GM21737 (cell line): Measurements from ENCODE around the gene GALR3.
"Not testable (repeated sequence)": the region's sequence is repeated elsewhere in the genome, so short reads cannot be mapped to it uniquely, and the experiment has no call there.

Experiments used
- ATAC-seq: cut with Tn5 transposase; IDR thresholded peaks from one replicate; pipeline ENCODE4 v1.9.1; 2021; ENCODE audit warnings: mild to moderate bottlenecking, moderate library complexity; ENCODE audit not compliant: unreplicated experiment

GALR3 gene

GRCh38 chr22:37823134-37823985, at the start of gene GALR3:
Gene GALR3, plus strand, starts transcription at chr22:37823382. Its CDS starts 25 bp downstream, at chr22:37823407.
- ATAC-seq: no peak

- no peak for ATAC-seq
Measured at GRCh38 chr22:37774728-37775127, 48.5 kb upstream of the GALR3 start.

GRCh38 chr22:37775785-37776638, 47.2 kb upstream of the GALR3 start:
- ATAC-seq: no peak

GRCh38 chr22:37776639-37777005, 46.6 kb upstream of the GALR3 start:
- ATAC-seq: no peak

GRCh38 chr22:37777122-37777687, 46.0 kb upstream of the GALR3 start:
- ATAC-seq: no peak

- ATAC-seq: no peak
Measured at GRCh38 chr22:37778370-37779009, 44.7 kb upstream of the GALR3 start.

GRCh38 chr22:37781434-37782059, 41.6 kb upstream of the GALR3 start:
- no peak for ATAC-seq

- ATAC-seq: no peak
Measured at GRCh38 chr22:37782340-37783168, 40.6 kb upstream of the GALR3 start.

GRCh38 chr22:37784829-37785495, 38.2 kb upstream of the GALR3 start:
- ATAC-seq: no peak

- no peak for ATAC-seq
Measured at GRCh38 chr22:37790234-37790633, 32.9 kb upstream of the GALR3 start.

- no peak for ATAC-seq
Measured at GRCh38 chr22:37792494-37792893, 30.7 kb upstream of the GALR3 start.

- ATAC-seq: no peak
Measured at GRCh38 chr22:37794376-37794775, 28.8 kb upstream of the GALR3 start.

GRCh38 chr22:37796079-37796478, 27.1 kb upstream of the GALR3 start:
- ATAC-seq: no peak

- not testable (repeated sequence) for ATAC-seq
Measured at GRCh38 chr22:37797259-37797658, 25.9 kb upstream of the GALR3 start.

- ATAC-seq: no peak
Measured at GRCh38 chr22:37797874-37798500, 25.2 kb upstream of the GALR3 start.

GRCh38 chr22:37799979-37800378, 23.2 kb upstream of the GALR3 start:
- ATAC-seq: not testable (repeated sequence)

GRCh38 chr22:37801946-37802309, 21.3 kb upstream of the GALR3 start:
- no peak for ATAC-seq

- no peak for ATAC-seq
Measured at GRCh38 chr22:37802310-37803194, 20.6 kb upstream of the GALR3 start.
